ENCODE data around the gene ZFP3.
"Not testable (repeated sequence)": the region's sequence is repeated elsewhere in the genome, so short reads cannot be mapped to it uniquely, and the experiment has no call there.

Gene ZFP3

GRCh38 chr17:5138616-5139457, 60.6 kb downstream of the ZFP3 start:
- DNase-seq (ENCODE audit: low spot score): no peak

- no peak for DNase-seq (ENCODE audit: low spot score)
These were observed 61.1 kb downstream of the ZFP3 start for GRCh38 chr17:5139458-5139732.

GRCh38 chr17:5142877-5143276, 64.6 kb downstream of the ZFP3 start:
- DNase-seq (ENCODE audit: low spot score): not testable (repeated sequence)

Data from COLO829 (cell line).